Measurements from ENCODE around the gene ODF2. TPM values are rescaled to one million over a fixed set of nuclear protein-coding genes. Genes with fewer than 3 reads are reported as not detected.

Gene ODF2
- total and polyA plus RNA-seq, 2 of the 13 experiments (the other 11 are each of a cell fraction or from before 2014, with no cell fraction given): 9.8 to 31.3 TPM

DNA sequence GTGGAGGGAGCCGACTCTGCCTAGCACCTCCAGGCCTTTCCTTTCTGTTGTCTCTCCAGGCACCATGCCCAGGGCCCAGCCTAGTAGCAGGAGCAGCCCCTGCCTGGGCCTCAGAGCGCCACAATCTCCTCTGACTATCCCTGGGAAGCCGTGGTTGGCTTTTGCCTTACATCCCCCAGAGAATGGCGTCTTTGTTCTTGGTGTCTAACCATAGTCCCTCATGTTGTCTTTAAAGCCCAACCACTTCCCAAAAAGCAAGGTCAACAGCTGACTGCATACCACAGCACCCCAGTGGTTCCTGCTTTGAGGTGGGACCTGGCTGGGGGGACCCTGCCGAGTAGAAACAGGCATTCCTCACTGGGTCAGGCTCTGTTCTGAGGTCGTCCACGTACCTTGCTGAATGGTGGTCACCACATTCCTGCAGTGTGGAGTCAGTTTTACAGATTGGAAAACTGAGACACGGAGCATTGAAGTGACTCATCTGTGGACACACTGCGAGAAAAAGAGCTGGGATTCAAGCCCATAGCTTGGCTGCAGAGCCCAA is 48.9 kb upstream of the ODF2 start (continued):
- TF ChIP-seq CEBPB (IDR thresholded peaks at IDR 0.05; ENCODE audit: borderline replicate concordance, low read depth, low read length) (no peak), ZNF644 (CRISPR knock-in tag; IDR thresholded peaks at IDR 0.05; ENCODE audit: low read depth) (no peak; the same call in 1 of the 2 replicates), ZNF30 (CRISPR knock-in tag; IDR thresholded peaks at IDR 0.05) (no peak), RAD51 (IDR thresholded peaks at IDR 0.05; ENCODE audit: borderline replicate concordance) (no peak), ZNF251 (CRISPR knock-in tag; IDR thresholded peaks at IDR 0.05) (no peak), ZNF432 (CRISPR knock-in tag; IDR thresholded peaks at IDR 0.05; ENCODE audit: borderline replicate concordance) (no peak), PLRG1 (conservative IDR thresholded peaks at IDR 0.05) (no peak), ELF3 (CRISPR knock-in tag; IDR thresholded peaks at IDR 0.05) (0 out of 2 replicates have a peak, but pooled peaks have one; percentile 8), HNRNPH1 (optimal IDR thresholded peaks at IDR 0.05; ENCODE audit: low read depth, low read length) (no peak), RCOR2 (CRISPR knock-in tag; IDR thresholded peaks at IDR 0.05) (peak; percentile 62; the same call in 1 of the 2 replicates), SMC3 (IDR thresholded peaks at IDR 0.05; ENCODE audit: low read length) (no peak), ZNF557 (CRISPR knock-in tag; IDR thresholded peaks at IDR 0.05) (no peak), SP140L (CRISPR knock-in tag; IDR thresholded peaks at IDR 0.05; ENCODE audit: borderline replicate concordance) (no peak), GPN1 (CRISPR knock-in tag; IDR thresholded peaks at IDR 0.05; ENCODE audit: borderline replicate concordance) (no peak)
- TF ChIP-seq, protein P1, sequence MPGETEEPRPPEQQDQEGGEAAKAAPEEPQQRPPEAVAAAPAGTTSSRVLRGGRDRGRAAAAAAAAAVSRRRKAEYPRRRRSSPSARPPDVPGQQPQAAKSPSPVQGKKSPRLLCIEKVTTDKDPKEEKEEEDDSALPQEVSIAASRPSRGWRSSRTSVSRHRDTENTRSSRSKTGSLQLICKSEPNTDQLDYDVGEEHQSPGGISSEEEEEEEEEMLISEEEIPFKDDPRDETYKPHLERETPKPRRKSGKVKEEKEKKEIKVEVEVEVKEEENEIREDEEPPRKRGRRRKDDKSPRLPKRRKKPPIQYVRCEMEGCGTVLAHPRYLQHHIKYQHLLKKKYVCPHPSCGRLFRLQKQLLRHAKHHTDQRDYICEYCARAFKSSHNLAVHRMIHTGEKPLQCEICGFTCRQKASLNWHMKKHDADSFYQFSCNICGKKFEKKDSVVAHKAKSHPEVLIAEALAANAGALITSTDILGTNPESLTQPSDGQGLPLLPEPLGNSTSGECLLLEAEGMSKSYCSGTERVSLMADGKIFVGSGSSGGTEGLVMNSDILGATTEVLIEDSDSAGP (CRISPR knock-in tag; IDR thresholded peaks at IDR 0.05; ENCODE audit: borderline replicate concordance): peak; percentile 46; the same call in 1 of the 2 replicates
- TF ChIP-seq, protein P2, sequence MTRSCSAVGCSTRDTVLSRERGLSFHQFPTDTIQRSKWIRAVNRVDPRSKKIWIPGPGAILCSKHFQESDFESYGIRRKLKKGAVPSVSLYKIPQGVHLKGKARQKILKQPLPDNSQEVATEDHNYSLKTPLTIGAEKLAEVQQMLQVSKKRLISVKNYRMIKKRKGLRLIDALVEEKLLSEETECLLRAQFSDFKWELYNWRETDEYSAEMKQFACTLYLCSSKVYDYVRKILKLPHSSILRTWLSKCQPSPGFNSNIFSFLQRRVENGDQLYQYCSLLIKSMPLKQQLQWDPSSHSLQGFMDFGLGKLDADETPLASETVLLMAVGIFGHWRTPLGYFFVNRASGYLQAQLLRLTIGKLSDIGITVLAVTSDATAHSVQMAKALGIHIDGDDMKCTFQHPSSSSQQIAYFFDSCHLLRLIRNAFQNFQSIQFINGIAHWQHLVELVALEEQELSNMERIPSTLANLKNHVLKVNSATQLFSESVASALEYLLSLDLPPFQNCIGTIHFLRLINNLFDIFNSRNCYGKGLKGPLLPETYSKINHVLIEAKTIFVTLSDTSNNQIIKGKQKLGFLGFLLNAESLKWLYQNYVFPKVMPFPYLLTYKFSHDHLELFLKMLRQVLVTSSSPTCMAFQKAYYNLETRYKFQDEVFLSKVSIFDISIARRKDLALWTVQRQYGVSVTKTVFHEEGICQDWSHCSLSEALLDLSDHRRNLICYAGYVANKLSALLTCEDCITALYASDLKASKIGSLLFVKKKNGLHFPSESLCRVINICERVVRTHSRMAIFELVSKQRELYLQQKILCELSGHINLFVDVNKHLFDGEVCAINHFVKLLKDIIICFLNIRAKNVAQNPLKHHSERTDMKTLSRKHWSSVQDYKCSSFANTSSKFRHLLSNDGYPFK (CRISPR knock-in tag; IDR thresholded peaks at IDR 0.05; ENCODE audit: borderline replicate concordance): 0 out of 2 replicates have a peak, but pooled peaks have one; percentile 26
- TF ChIP-seq, protein P3, sequence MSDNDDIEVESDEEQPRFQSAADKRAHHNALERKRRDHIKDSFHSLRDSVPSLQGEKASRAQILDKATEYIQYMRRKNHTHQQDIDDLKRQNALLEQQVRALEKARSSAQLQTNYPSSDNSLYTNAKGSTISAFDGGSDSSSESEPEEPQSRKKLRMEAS (IDR thresholded peaks at IDR 0.05): peak; percentile 34; the same call in 1 of the 2 replicates
- TF ChIP-seq, protein P4, sequence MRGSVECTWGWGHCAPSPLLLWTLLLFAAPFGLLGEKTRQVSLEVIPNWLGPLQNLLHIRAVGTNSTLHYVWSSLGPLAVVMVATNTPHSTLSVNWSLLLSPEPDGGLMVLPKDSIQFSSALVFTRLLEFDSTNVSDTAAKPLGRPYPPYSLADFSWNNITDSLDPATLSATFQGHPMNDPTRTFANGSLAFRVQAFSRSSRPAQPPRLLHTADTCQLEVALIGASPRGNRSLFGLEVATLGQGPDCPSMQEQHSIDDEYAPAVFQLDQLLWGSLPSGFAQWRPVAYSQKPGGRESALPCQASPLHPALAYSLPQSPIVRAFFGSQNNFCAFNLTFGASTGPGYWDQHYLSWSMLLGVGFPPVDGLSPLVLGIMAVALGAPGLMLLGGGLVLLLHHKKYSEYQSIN (CRISPR knock-in tag; IDR thresholded peaks at IDR 0.05; ENCODE audit: borderline replicate concordance): no peak
- TF ChIP-seq, protein P5, sequence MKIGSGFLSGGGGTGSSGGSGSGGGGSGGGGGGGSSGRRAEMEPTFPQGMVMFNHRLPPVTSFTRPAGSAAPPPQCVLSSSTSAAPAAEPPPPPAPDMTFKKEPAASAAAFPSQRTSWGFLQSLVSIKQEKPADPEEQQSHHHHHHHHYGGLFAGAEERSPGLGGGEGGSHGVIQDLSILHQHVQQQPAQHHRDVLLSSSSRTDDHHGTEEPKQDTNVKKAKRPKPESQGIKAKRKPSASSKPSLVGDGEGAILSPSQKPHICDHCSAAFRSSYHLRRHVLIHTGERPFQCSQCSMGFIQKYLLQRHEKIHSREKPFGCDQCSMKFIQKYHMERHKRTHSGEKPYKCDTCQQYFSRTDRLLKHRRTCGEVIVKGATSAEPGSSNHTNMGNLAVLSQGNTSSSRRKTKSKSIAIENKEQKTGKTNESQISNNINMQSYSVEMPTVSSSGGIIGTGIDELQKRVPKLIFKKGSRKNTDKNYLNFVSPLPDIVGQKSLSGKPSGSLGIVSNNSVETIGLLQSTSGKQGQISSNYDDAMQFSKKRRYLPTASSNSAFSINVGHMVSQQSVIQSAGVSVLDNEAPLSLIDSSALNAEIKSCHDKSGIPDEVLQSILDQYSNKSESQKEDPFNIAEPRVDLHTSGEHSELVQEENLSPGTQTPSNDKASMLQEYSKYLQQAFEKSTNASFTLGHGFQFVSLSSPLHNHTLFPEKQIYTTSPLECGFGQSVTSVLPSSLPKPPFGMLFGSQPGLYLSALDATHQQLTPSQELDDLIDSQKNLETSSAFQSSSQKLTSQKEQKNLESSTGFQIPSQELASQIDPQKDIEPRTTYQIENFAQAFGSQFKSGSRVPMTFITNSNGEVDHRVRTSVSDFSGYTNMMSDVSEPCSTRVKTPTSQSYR (CRISPR knock-in tag; IDR thresholded peaks at IDR 0.05; ENCODE audit: borderline replicate concordance): no peak
- TF ChIP-seq, protein P6, sequence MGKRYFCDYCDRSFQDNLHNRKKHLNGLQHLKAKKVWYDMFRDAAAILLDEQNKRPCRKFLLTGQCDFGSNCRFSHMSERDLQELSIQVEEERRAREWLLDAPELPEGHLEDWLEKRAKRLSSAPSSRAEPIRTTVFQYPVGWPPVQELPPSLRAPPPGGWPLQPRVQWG (CRISPR knock-in tag; IDR thresholded peaks at IDR 0.05; ENCODE audit: borderline replicate concordance, low read depth): no peak

Measured in HepG2 (cell line).